HG03571 (cell line): Measurements from ENCODE around the gene GSE1.

Experiments used
- ATAC-seq: cut with Tn5 transposase; IDR thresholded peaks from one replicate; pipeline ENCODE4 v1.9.1; 2021; ENCODE audit not compliant: unreplicated experiment

GSE1 gene

DNA sequence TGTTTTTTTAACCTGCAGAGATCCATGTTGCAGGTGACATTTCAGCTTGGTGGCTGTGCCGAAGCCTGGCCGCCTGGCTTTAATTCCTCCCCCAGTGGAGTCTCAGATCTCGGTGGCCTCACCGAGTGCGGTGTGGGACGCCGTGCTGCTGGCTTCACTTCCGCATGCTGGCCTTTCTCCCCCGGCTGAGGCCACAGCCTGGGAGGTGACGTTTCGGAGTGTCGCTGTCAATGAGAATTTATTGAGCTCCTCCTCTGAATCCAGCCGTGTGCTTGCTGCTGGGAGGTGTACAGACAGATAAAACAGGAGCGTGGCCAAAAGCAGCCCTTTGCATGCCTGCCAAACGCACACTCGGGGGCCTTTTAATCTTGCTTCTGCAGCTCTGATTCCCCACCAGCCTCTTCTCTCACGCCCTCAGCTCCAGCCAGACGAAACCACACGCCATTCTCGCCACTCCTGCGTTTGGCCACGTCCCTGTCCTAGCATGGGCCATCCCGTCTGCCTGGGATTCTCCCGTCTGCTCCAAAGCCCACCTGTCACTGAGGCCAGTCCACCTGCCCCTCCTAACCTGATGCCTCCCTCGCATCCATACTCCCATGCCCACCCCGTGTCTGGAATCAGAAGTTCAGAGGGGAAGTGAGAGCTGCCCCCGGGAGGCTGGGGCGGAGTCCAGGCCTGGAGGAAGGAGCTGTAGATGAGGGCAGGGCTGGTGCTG, 3.6 kb downstream of the GSE1 start:
- ATAC-seq = no peak

GRCh38 chr16:85617948-85618347, 4.8 kb downstream of the GSE1 start:
- ATAC-seq = no peak

GRCh38 chr16:85618521-85618920, 5.4 kb downstream of the GSE1 start:
- ATAC-seq = no peak

DNA sequence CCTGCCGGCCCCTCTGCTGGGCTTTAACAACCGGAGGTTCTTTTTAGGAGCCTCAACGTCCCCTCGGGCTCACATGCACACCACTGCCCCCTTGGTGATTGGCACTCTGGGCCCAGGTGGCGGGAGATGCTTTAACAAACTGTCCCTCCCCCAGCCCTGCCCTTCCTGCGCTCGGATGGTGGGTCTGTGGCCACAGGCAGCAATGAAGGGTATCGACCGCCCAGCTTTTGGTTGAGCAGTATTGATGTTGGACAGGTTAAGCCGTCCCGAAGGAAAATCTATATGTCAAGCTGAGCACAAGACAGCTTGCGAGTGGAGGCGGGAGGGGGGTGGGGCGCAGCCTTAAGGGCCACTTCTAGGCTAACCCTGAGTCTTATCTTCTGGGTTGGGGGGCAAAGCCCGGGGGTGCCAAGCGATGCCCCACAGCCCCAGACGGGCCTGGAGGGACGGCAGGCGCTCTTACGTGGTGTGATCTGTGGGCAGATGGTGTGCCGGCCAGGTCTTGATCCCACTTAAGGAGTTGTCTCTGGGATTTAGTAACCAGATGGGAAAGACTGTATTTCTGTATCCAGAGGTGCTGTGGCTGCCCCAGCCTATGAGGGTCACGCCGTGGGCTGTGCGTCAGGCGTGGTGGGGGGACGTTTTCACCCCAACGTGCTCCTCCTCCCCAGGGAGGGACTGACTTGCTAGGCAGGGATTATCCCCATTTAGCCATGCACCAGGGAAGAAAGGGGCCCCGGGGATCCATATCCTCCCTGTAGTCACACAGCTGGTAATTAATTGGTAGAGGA, 6.2 kb downstream of the GSE1 start:
- ATAC-seq = no peak

DNA sequence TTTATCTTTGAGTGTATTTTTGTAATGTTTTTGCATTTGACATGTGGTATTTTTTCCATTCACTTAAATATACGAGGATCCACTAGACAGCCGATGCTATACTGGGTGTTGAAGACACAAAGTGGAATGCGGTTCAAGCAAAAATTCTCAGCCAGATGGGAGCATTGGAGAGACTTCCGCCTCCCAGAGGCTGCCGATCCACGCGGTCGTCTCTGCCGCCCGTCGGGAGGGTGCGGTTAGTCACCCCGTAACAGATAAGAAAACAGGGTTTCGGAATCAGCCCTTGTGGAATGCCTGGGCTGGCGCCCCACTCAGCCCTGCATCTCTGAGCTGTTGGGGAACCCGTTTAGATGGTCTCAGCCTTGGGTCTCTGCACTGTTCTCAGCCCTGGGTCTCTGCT, 7.3 kb downstream of the GSE1 start:
- no peak for ATAC-seq

GRCh38 chr16:85621698-85622428, 8.7 kb downstream of the GSE1 start:
- ATAC-seq = no peak

DNA sequence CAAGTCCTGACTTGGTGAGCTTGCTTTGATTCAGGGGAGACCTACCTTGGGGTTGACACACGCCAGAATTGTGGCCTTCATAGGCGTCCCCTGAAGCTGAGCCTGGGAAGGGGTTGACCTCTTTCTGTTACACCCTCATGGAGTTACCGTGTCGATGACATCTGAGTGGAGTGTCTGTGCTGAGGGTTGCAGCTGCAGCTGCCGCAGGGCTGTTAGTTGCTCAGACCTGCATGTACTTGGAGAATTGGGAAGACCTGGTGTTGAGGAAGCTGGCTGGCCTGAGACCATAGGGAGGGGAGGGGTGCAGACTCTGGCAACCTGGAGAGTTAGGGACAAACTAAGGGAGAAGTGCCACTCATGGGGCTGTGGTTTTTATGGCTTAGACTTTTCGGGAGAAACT, 9.6 kb downstream of the GSE1 start:
- ATAC-seq = no peak

GRCh38 chr16:85623250-85623649, 10.1 kb downstream of the GSE1 start:
- ATAC-seq = no peak

GRCh38 chr16:85623997-85624601, 11.0 kb downstream of the GSE1 start:
- no peak for ATAC-seq

- no peak for ATAC-seq
These were observed 11.5 kb downstream of the GSE1 start for GRCh38 chr16:85624646-85625045.

- ATAC-seq = no peak
These were observed 11.9 kb downstream of the GSE1 start for GRCh38 chr16:85625053-85625452.

GRCh38 chr16:85625485-85626117, 12.5 kb downstream of the GSE1 start:
- ATAC-seq = no peak

- no peak for ATAC-seq
These were observed 13.3 kb downstream of the GSE1 start for GRCh38 chr16:85626191-85626981.

GRCh38 chr16:85627089-85627488, 14.0 kb downstream of the GSE1 start:
- no peak for ATAC-seq

GRCh38 chr16:85627526-85628264, 14.6 kb downstream of the GSE1 start:
- no peak for ATAC-seq

DNA sequence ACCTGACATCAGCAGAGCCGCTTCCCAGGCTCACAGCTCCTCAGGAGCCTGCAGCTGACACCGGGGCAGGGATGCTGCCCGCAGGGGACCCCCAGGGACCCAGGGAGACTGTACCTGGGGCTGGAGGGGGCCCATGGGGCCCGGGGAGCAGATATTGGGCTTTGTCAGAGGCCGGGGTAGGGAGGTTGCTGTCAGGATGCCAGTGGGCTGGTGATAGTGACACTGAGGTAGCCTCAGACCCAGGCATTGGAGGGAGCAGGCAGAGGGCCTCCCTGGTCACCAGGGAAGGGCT, 15.1 kb downstream of the GSE1 start:
- ATAC-seq = no peak

DNA sequence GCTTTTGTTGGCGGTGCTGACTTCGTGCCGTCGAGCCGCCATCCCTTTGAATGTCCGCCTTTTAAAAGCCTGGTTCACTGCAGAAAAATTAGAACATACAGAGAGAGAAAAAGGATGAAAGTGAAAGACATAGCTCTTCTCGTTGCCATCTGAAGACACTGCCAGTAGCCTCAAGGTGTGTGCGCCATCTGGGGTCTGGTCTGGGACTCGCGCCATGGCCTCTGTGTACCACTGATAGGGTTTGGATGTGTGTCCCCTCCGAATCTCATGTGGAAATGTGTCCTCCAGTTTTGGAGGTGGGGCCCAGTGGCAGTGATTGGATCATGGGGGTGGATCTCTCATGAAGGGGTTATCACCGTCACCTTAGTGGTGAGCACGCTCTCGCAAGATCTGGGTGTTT, 15.5 kb downstream of the GSE1 start:
- ATAC-seq = no peak

DNA sequence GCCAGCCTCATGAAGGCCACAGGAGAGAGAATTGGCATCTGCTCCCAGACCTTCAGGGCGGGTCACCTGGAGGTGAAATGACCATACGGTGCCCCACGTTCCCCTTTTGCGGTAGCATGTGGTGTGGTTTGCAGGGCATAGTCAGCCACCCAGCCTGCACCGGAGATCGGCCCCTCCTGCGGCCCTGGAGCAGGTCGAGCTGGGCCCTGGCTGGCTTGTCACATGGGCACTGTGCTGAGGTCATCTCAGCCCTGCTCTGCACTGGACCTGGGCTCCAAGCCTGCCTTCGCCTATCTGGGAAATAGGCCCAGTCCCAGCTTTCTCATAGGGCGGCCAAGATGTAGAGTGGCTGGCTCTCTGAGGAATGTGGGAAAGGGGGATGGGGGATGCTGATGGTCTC, 16.2 kb downstream of the GSE1 start:
- no peak for ATAC-seq

DNA sequence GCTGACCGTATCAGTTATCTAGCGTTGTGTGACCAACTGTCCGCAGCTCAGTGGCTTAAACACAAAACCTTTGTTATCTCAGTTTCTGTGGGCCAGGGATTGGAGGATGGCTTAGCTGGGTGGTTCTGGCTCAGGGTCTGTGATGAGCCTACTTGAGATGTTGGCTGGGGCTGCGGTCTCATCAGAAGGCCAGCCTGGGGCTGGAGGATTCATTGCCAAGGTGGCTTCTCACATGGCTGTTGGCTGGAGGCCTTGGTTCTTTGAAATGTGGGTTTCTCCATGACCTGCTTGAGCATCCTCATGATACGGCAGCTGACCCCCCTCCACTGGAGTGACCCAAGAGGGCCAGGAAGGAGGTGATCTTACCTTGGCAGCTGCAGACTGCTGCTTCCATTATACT, 16.7 kb downstream of the GSE1 start:
- ATAC-seq = no peak

DNA sequence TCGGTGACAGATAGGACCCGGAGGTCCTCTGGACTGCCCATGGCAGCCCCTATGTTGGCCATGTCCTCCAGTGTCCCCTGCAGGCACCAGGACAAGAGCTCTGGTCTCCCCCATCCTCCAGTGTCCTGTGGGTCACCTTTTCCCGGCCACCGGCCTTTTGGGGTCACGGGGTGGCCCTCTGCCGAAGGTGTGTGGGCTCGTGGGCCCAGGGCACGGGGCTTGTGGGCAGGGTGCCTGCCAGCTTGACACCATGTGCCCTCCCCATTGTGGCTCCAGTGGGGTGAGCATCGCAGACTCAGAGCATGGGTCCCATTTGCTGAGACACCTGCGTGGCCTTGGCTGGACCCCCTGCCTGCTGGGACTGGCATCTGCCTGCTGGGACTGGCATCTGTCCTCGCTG, 18.1 kb downstream of the GSE1 start:
- ATAC-seq = no peak
